ENCODE measurements around the gene ATF2. TPM values are rescaled to one million over a fixed set of nuclear protein-coding genes. Genes with fewer than 3 reads are reported as not detected.

Gene ATF2
- total RNA-seq, 1 donor from 2014 or later: 32.1 TPM

- H3K27me3 ChIP-seq (ENCODE audit: control insufficient read depth, insufficient read depth, low read length): no peaks in the 10 kb centered on the region
- no peak for FAIRE-seq
- DNase-seq (ENCODE audit: low read depth): no peak
- no peaks in the 10 kb centered on the region for H3K36me3 ChIP-seq (ENCODE audit: control insufficient read depth, insufficient read depth, low read length)
- no peak overlapping the region for H3K4me3 ChIP-seq (ENCODE audit: low read depth, low read length)
- TF ChIP-seq CTCF (IDR thresholded peaks at IDR 0.05; ENCODE audit: insufficient read depth, low read length, severe bottlenecking): no peak
Measured at GRCh38 chr2:175025233-175025632, 142.8 kb downstream of the ATF2 start.

- Histone ChIP-seq H3K4me3 (ENCODE audit: low read depth, low read length) (no peak overlapping the region), H3K27me3 (ENCODE audit: control insufficient read depth, insufficient read depth, low read length) (no peaks in the 10 kb centered on the region), H3K36me3 (ENCODE audit: control insufficient read depth, insufficient read depth, low read length) (no peaks in the 10 kb centered on the region)
- TF ChIP-seq CTCF (IDR thresholded peaks at IDR 0.05; ENCODE audit: insufficient read depth, low read length, severe bottlenecking): no peak
- DNase-seq (ENCODE audit: low read depth) (no peak), FAIRE-seq (no peak)
Measured at GRCh38 chr2:175022923-175023322, 145.1 kb downstream of the ATF2 start.

Other genes with a start within 250 kb of the ATF2 start
- gene CHN1, start 162.8 kb downstream of the ATF2 start, total RNA-seq: 0.64 and 2.6 TPM in 2 replicates
- gene ATP5MC3, start 13.5 kb upstream of the ATF2 start, total RNA-seq: 76.1 and 80.3 TPM in 2 replicates